Mesenchymal stem cell (in vitro differentiated cells and primary cell): Measurements from ENCODE around the gene NEDD9.
A peak's percentile ranks its signal among the peaks of the same experiment; 100 is the strongest.

Experiments used
- DNase-seq: peaks from one replicate; pipeline ENCODE4 v3.0.0-alpha.2; 2013
- H2AFZ ChIP-seq: one replicate; pipeline ENCODE4 v1.6.1; 2013; ENCODE audit warnings: low read depth, mild to moderate bottlenecking, control low read depth, inconsistent platforms, low read length, moderate library complexity
- H2AK5ac ChIP-seq: 2 replicates; pipeline ENCODE4 v1.6.1; 2013; ENCODE audit warnings: low read length, moderate library complexity, mild to moderate bottlenecking, inconsistent platforms; ENCODE audit not compliant: severe bottlenecking
- H2BK120ac ChIP-seq: one replicate; pipeline ENCODE4 v1.6.1; 2013; ENCODE audit warnings: low read depth, mild to moderate bottlenecking, inconsistent platforms, low read length, moderate library complexity
- H2BK12ac ChIP-seq, 2 experiments: one replicate each; pipeline ENCODE4 v1.6.1; 2013; ENCODE audit warnings: inconsistent platforms in 2 of 2, low read length in 2 of 2, mild to moderate bottlenecking in 2 of 2, moderate library complexity in 2 of 2, control low read depth in 1 of 2
- H2BK15ac ChIP-seq: one replicate; pipeline ENCODE4 v1.6.1; 2013; ENCODE audit warnings: mild to moderate bottlenecking, low read depth, inconsistent platforms; ENCODE audit not compliant: poor library complexity, severe bottlenecking
- H2BK5ac ChIP-seq: 2 replicates; pipeline ENCODE4 v1.6.1; 2013; ENCODE audit warnings: low read depth, mild to moderate bottlenecking, low read length, control low read depth, inconsistent platforms; ENCODE audit not compliant: poor library complexity, severe bottlenecking
- H3K14ac ChIP-seq, 2 experiments: one replicate each; pipeline ENCODE4 v1.6.1; 2013; ENCODE audit warnings: inconsistent platforms in 2 of 2, low read length in 2 of 2, control low read depth in 1 of 2, mild to moderate bottlenecking in 1 of 2, moderate library complexity in 1 of 2
- H3K18ac ChIP-seq, 2 experiments: one replicate each; pipeline ENCODE4 v1.6.1; 2013; ENCODE audit warnings: inconsistent platforms in 2 of 2, low read length in 2 of 2, control low read depth in 1 of 2, low read depth in 1 of 2, mild to moderate bottlenecking in 1 of 2
- H3K23ac ChIP-seq, 2 experiments: one replicate each; pipeline ENCODE4 v1.6.1; 2013; ENCODE audit warnings: inconsistent platforms in 2 of 2, low read length in 2 of 2, mild to moderate bottlenecking in 2 of 2, moderate library complexity in 2 of 2, control low read depth in 1 of 2
- H3K27ac ChIP-seq: 2 replicates; pipeline ENCODE4 v1.5.1; 2013; ENCODE audit warnings: mild to moderate bottlenecking, moderate library complexity, low read length, control low read depth, inconsistent platforms; ENCODE audit not compliant: poor library complexity, severe bottlenecking
- H3K27me3 ChIP-seq, 2 experiments: 2 replicates each; pipeline versions ENCODE4 v1.6.1 to v1.7.0; 2013; ENCODE audit warnings: low read length in 2 of 2, mild to moderate bottlenecking in 2 of 2, moderate library complexity in 2 of 2, control low read depth in 1 of 2, inconsistent platforms in 1 of 2; ENCODE audit not compliant: control insufficient read depth in 1 of 2, insufficient read depth in 1 of 2
- H3K36me3 ChIP-seq, 2 experiments: 2 replicates each; pipeline versions ENCODE4 v1.6.1 to v1.7.0; 2013; ENCODE audit warnings: low read length in 2 of 2, control low read depth in 1 of 2, inconsistent platforms in 1 of 2, low read depth in 1 of 2, mild to moderate bottlenecking in 1 of 2; ENCODE audit not compliant: insufficient read depth in 2 of 2, control insufficient read depth in 1 of 2
- H3K4ac ChIP-seq, 2 experiments: one replicate each; pipeline ENCODE4 v1.6.1; 2013; ENCODE audit warnings: inconsistent platforms in 2 of 2, low read length in 2 of 2, mild to moderate bottlenecking in 2 of 2, moderate library complexity in 2 of 2, control low read depth in 1 of 2, low read depth in 1 of 2
- H3K4me1 ChIP-seq: 2 replicates; pipeline ENCODE4 v1.6.1; 2013; ENCODE audit warnings: low read depth, low read length, control low read depth; ENCODE audit not compliant: control insufficient read depth, insufficient read depth
- H3K4me2 ChIP-seq: 2 replicates; pipeline ENCODE4 v1.6.1; 2013; ENCODE audit warnings: low read length, mild to moderate bottlenecking, inconsistent platforms; ENCODE audit not compliant: poor library complexity, severe bottlenecking
- H3K4me3 ChIP-seq, 2 experiments: 2 replicates each; pipeline versions ENCODE4 v1.5.1 to v1.7.0; 2013; ENCODE audit warnings: low read length in 2 of 2, mild to moderate bottlenecking in 2 of 2, control low read depth in 1 of 2, low read depth in 1 of 2; ENCODE audit not compliant: insufficient read depth in 1 of 2
- H3K79me1 ChIP-seq: replicated peaks from 2 replicates; pipeline ENCODE4 v1.6.1; 2013; ENCODE audit warnings: mild to moderate bottlenecking, control low read depth, low read length, inconsistent platforms; ENCODE audit not compliant: poor library complexity, severe bottlenecking
- H3K9ac ChIP-seq: 2 replicates; pipeline ENCODE4 v1.7.0; 2013; ENCODE audit warnings: mild to moderate bottlenecking, low read length, moderate library complexity
- H3K9me3 ChIP-seq: 2 replicates; pipeline ENCODE4 v1.7.0; 2013; ENCODE audit warnings: mild to moderate bottlenecking, low read length; ENCODE audit not compliant: control insufficient read depth
- H4K8ac ChIP-seq: one replicate; pipeline ENCODE4 v1.6.1; 2013; ENCODE audit warnings: inconsistent platforms, mild to moderate bottlenecking, low read length, moderate library complexity
- H4K91ac ChIP-seq: one replicate; pipeline ENCODE4 v1.6.1; 2013; ENCODE audit warnings: mild to moderate bottlenecking, low read length, inconsistent platforms
- WGBS: methylation state at CpG from one replicate; pipeline ENCODE4 v1.1.7; 2013; ENCODE audit warnings: mixed read lengths; 5-methylcytosine and 5-hydroxymethylcytosine counted together

NEDD9 gene

DNA sequence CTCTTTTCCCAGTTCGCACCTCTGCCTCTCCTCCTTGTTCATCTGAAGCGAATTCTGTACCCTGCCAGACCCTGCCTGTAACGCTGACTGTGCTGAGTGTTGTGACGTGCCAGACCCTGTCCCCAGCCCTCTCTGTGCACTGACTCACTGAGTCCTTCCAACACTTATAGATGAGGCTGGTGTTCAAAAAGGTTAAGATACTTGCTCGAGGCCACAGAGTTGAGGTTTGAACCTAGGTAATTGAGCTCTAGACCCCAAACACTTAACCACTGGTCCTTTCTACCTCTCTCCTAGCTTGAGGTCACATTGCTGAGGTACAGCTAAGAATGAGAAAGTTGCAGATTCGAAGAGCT is 45.7 kb upstream of the NEDD9 start:
- Histone ChIP-seq H3K23ac (no peak overlapping the region), H3K4ac (peak overlapping the region; percentile 13 to 79), H4K91ac (peak overlapping the region; percentile 90), H3K9ac (no peak overlapping the region), H3K4me2 (no peak overlapping the region), H3K79me1 (no peaks in the 10 kb centered on the region), H4K8ac (peak overlapping the region; percentile 79), H3K4me1 (peaks cover 16% of the 10 kb centered on the region), H2BK15ac (no peak overlapping the region), H2AK5ac (peak overlapping the region; percentile 92), H3K36me3 (no peaks in the 10 kb centered on the region), H3K4me3 (no peak overlapping the region), H3K14ac (peak overlapping the region in 1 of 2 experiments; percentile 58), H3K27ac (peak overlapping the region; percentile 84), H2BK12ac (peak overlapping the region; percentile 92 to 93), H3K27me3 (no peaks in the 10 kb centered on the region), H2BK5ac (peak overlapping the region; percentile 57), H2AFZ (no peak overlapping the region), H3K9me3 (no peaks in the 10 kb centered on the region), H2BK120ac (peak overlapping the region; percentile 67), H3K18ac (peak overlapping the region; percentile 62 to 87)
- WGBS, result 63% methylated on average over 2 of the region's 6 CpGs
- DNase-seq, result peak; percentile 45

GRCh38 chr6:11277275-11278206 is 45.1 kb upstream of the NEDD9 start:
- Histone ChIP-seq H2AFZ (no peak overlapping the region), H3K27me3 (no peaks in the 10 kb centered on the region), H3K4me1 (peaks cover 17% of the 10 kb centered on the region), H2BK120ac (peak overlapping the region; percentile 67), H3K14ac (peak overlapping the region in 1 of 2 experiments; percentile 3), H2BK15ac (peak overlapping the region; percentile 44), H3K18ac (peak overlapping the region; percentile 62 to 87), H3K27ac (peak overlapping the region; percentile 84), H3K4me3 (no peak overlapping the region), H3K79me1 (no peaks in the 10 kb centered on the region), H2BK12ac (peak overlapping the region; percentile 92 to 93), H3K4ac (peak overlapping the region; percentile 13 to 79), H4K91ac (peak overlapping the region; percentile 90), H3K9me3 (no peaks in the 10 kb centered on the region), H2AK5ac (peak overlapping the region; percentile 92), H3K4me2 (no peak overlapping the region), H4K8ac (peak overlapping the region; percentile 79), H3K9ac (no peak overlapping the region), H3K36me3 (no peaks in the 10 kb centered on the region), H3K23ac (peak overlapping the region in 1 of 2 experiments; percentile 28), H2BK5ac (peak overlapping the region; percentile 57)
- 32% methylated on average over 14 of the region's 14 CpGs for WGBS
- DNase-seq, result peak; percentile 82

- Histone ChIP-seq H2AFZ (no peak overlapping the region), H2AK5ac (peak overlapping the region; percentile 43), H3K9ac (no peak overlapping the region), H4K8ac (no peak overlapping the region), H3K4ac (no peak overlapping the region), H2BK5ac (no peak overlapping the region), H4K91ac (no peak overlapping the region), H3K36me3 (no peaks in the 10 kb centered on the region), H3K4me1 (peaks cover 18% of the 10 kb centered on the region), H3K27me3 (no peaks in the 10 kb centered on the region), H3K79me1 (no peaks in the 10 kb centered on the region), H2BK15ac (no peak overlapping the region), H2BK12ac (no peak overlapping the region), H3K9me3 (no peaks in the 10 kb centered on the region), H3K4me2 (no peak overlapping the region), H3K27ac (peak overlapping the region; percentile 84), H3K14ac (no peak overlapping the region), H3K23ac (no peak overlapping the region), H3K18ac (no peak overlapping the region), H2BK120ac (no peak overlapping the region), H3K4me3 (no peak overlapping the region)
- DNase-seq, result peak; percentile 33
- WGBS, result 32% methylated on average over 3 of the region's 4 CpGs
Measured at GRCh38 chr6:11276911-11277274, 44.4 kb upstream of the NEDD9 start.

DNA sequence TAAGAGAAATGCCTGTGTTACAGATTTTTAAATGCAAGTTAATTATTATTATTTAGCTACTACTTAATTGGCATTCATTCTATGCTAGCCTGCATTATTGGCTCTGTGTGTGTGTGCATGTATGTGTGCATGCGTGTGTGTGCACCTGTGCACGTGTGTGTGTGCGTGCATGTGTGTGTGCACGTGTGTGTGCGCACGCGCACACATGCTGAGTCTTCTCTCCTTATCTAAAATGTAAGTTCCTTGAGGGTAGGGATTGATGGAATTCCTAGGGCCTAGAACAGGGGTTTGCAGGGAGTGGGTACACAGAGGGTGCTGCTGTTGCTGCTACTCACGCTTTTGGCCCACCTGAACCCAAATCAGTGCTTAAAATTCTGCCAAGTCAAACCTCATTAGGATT is 43.8 kb upstream of the NEDD9 start:
- Histone ChIP-seq H2BK5ac (no peak overlapping the region), H3K23ac (no peak overlapping the region), H3K36me3 (no peaks in the 10 kb centered on the region), H2AK5ac (peak overlapping the region; percentile 5), H3K4ac (no peak overlapping the region), H2AFZ (no peak overlapping the region), H2BK120ac (no peak overlapping the region), H3K4me3 (no peak overlapping the region), H2BK12ac (peak overlapping the region in 1 of 2 experiments; percentile 69), H3K79me1 (no peaks in the 10 kb centered on the region), H3K9ac (no peak overlapping the region), H3K27ac (peak overlapping the region; percentile 84), H3K4me2 (no peak overlapping the region), H4K8ac (no peak overlapping the region), H3K4me1 (peaks cover 18% of the 10 kb centered on the region), H3K9me3 (no peaks in the 10 kb centered on the region), H3K27me3 (no peaks in the 10 kb centered on the region), H4K91ac (peak overlapping the region; percentile 43), H3K14ac (no peak overlapping the region), H3K18ac (no peak overlapping the region), H2BK15ac (no peak overlapping the region)
- no peak for DNase-seq
- 95% methylated on average over 8 of the region's 8 CpGs for WGBS
